Placental epithelial cell (primary cell): ENCODE data around the gene C7orf25. TPM values are rescaled to one million over a fixed set of nuclear protein-coding genes. Genes with fewer than 3 reads are reported as not detected.

Experiments used
- total RNA-seq: library from RNA; depleted of rRNA; stranded (reverse); fragments of >200 nt; gene quantifications from 2 replicates; pipeline ENCODE4 v1.2.3, GENCODE V29; 2012

Gene C7orf25
- total RNA-seq, result 2.7 and 3.5 TPM in 2 replicates

GRCh38 chr7:42911454-42912447 is at the start of gene C7orf25:
TSS of gene C7orf25 (minus strand) at chr7:42912070. CDS start at chr7:42910900, 1,170 bp downstream.

GRCh38 chr7:42931834-42932651 is 20.2 kb upstream of the C7orf25 start, which contains the start of the genes MRPL32 and PSMA2:
TSS of gene MRPL32 (plus strand) at chr7:42932376. CDS start at chr7:42932387, 11 bp downstream.
TSS of gene PSMA2 (minus strand) at chr7:42932174. CDS start at chr7:42932158, 16 bp downstream.

Other genes starting within 250 kb of the C7orf25 start
- 48.3 and 115 TPM in 2 replicates for gene PSMA2, start 20.1 kb upstream of the C7orf25 start, total RNA-seq
- 26.7 and 27.2 TPM in 2 replicates for gene MRPL32, start 20.3 kb upstream of the C7orf25 start, total RNA-seq
- under 0.01 TPM in 1 of 2 replicates, not detected in the other for gene HECW1, start 200.6 kb upstream of the C7orf25 start, total RNA-seq